GM19240 (cell line): Measurements from ENCODE around the gene WDFY3.

Source experiments
- DNase-seq: peaks from one replicate; pipeline ENCODE4 v3.0.0; 2011; ENCODE audit warnings: low spot score; ENCODE audit not compliant: insufficient read length

Gene WDFY3

GRCh38 chr4:84913176-84913575, 53.3 kb downstream of the WDFY3 start:
- no peak for DNase-seq

- DNase-seq, result no peak
Measured at GRCh38 chr4:84912741-84913140, 53.7 kb downstream of the WDFY3 start.

GRCh38 chr4:84908876-84909275, 57.6 kb downstream of the WDFY3 start:
- no peak for DNase-seq

- DNase-seq, result no peak
Measured at GRCh38 chr4:84907145-84907544, 59.3 kb downstream of the WDFY3 start.

GRCh38 chr4:84905646-84906045, 60.8 kb downstream of the WDFY3 start:
- DNase-seq, result no peak

- DNase-seq, result no peak
Measured at GRCh38 chr4:84901740-84902281, 64.7 kb downstream of the WDFY3 start.

- DNase-seq, result no peak
Measured at GRCh38 chr4:84901173-84901572, 65.3 kb downstream of the WDFY3 start.

GRCh38 chr4:84899616-84900015, 66.9 kb downstream of the WDFY3 start:
- DNase-seq, result no peak

- DNase-seq, result no peak
Measured at GRCh38 chr4:84897516-84897915, 69.0 kb downstream of the WDFY3 start.

- no peak for DNase-seq
Measured at GRCh38 chr4:84895283-84895682, 71.2 kb downstream of the WDFY3 start.

GRCh38 chr4:84894621-84895020, 71.9 kb downstream of the WDFY3 start:
- DNase-seq, result no peak

- no peak for DNase-seq
Measured at GRCh38 chr4:84892950-84893349, 73.5 kb downstream of the WDFY3 start.

- no peak for DNase-seq
Measured at GRCh38 chr4:84887824-84888223, 78.7 kb downstream of the WDFY3 start.

- no peak for DNase-seq
Measured at GRCh38 chr4:84879651-84880200, 86.8 kb downstream of the WDFY3 start.

- no peak for DNase-seq
Measured at GRCh38 chr4:84878546-84878945, 87.9 kb downstream of the WDFY3 start.

- DNase-seq, result no peak
Measured at GRCh38 chr4:84878090-84878489, 88.4 kb downstream of the WDFY3 start.

GRCh38 chr4:84877051-84877833, 89.2 kb downstream of the WDFY3 start:
- no peak for DNase-seq

GRCh38 chr4:84875636-84876371, 90.7 kb downstream of the WDFY3 start:
- DNase-seq, result no peak

GRCh38 chr4:84874619-84875018, 91.9 kb downstream of the WDFY3 start:
- DNase-seq, result no peak

GRCh38 chr4:84870398-84871163, 95.9 kb downstream of the WDFY3 start:
- DNase-seq, result no peak

- no peak for DNase-seq
Measured at GRCh38 chr4:84866295-84866694, 100.2 kb downstream of the WDFY3 start.
